GM19463 (cell line): ENCODE measurements around the gene ASCC1.

ENCODE experiments used
- ATAC-seq: cut with Tn5 transposase; IDR thresholded peaks from one replicate; pipeline ENCODE4 v1.9.1; 2021; ENCODE audit warnings: mild to moderate bottlenecking, moderate library complexity; ENCODE audit not compliant: unreplicated experiment

ASCC1 gene

DNA sequence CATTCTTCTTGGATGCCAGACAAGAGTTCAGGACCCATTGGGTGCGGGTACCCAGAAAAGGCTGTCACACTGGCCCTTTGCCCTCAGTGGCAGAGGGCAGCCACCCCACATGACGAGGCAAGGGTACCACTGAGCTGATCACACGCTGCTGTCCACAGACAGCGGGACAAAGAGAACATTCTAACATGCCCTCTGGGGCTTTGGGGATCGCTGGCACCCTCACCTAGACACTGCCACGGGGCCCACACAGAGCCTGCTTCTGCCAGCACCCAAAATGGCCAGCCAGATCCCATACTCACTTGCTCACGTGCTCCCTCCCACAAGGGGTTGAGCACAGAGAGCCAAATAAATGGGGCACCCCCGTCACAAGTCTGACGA, 111.0 kb downstream of the ASCC1 start:
- ATAC-seq, result no peak

DNA sequence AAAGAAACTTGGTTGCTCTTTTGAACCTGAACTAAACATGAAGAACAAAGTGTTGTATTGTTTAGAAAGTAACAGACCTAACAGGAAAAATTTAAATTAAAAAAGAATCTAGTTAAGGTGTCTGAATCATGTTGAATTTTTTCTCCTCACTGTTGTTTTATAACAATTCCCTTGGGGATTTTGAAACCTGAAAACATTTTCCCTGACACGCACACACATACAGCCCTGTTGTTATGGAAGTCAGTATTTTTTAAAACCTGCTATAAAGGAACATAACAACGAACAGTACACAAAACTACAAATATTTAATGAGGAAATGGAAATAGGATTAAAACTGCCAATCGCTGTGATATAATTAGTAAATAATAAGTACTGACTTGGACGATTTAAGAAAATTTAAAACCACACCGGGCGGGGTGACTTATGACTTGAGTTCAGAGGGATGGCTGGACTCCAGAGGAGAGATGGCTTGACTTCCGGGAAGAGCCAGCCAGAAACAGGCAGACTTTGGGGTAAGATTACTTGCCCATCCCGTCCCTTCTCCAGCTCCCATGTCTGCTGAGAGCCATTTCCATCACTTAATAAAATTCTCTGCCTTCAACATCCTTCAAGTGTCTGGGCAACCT, 111.5 kb downstream of the ASCC1 start:
- ATAC-seq, result no peak

DNA sequence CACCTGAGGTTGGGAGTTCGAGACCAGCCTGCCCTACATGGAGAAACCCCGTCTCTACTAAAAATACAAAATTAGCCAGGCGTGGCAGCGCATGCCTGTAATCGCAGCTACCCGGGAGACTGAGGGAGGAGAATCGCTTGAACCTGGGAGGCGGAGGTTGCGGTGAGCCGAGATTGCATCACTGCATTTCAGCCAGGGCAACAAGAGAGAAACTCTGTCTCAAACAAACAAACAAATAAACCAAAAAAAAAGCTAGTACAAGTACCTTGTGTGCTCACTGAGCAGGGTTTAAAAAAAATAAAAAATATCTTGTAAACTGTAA, 116.5 kb downstream of the ASCC1 start:
- ATAC-seq, result no peak

DNA sequence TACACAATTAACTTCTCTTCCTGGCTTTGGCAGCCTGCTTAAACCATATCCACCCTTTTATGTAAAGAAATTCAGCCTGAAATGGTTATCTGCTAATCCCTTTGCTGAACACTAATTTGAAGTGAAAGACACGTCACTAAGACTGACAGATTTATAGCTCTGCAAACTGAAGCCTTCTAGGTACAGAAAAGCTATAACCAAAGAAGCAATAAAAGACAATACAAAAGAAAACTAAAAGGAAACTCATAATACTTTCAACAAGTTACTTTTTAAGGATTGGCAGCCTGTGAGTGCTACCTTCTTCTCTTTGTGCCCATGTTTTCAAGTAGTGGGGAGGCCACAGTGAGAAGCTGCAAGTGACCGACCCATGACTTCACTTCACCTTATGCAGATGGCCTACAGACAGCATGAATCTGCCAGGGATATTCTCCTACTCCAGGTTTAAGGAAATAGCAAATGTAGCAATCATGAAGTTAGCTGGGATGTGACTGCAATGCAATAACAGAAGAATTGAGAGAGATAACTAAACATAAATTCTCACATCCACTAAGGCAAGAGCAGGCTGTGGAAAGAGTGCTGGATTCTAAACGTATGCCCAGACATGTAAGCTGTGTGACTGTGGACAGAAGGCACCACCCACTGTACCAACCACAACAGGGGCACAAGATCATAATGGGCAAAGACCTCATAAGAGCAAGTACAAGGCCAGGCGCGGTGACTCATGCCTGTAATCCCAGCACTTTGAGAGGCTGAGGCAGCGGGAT, 117.1 kb downstream of the ASCC1 start:
- ATAC-seq, result no peak

DNA sequence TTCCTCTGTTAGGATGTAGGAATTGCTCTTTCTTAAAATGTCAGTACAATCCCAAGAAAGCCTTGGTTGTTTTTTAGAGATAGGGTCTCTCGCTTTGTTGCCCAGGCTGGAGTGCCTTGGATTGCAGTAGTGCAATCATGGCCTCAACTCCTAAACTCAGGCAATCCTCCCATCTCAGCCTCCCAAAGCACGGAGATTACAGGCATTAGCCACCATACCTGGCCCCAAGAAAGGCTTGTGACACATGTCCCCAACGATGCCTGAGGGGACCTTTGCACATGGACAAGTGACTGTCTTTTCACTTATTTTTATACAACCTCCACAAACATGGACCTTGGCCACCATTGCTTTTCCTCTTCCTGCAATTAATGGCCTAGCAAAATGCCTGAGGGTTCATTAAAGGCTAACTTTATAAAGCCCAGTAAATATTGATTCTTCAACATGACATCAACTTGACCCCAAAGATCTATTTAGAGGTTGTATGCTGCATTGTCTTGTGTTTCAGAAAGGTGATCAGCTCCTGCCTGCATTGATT, 117.7 kb downstream of the ASCC1 start:
- no peak for ATAC-seq

GRCh38 chr10:72097448-72098300, 118.4 kb downstream of the ASCC1 start:
- ATAC-seq, result no peak

DNA sequence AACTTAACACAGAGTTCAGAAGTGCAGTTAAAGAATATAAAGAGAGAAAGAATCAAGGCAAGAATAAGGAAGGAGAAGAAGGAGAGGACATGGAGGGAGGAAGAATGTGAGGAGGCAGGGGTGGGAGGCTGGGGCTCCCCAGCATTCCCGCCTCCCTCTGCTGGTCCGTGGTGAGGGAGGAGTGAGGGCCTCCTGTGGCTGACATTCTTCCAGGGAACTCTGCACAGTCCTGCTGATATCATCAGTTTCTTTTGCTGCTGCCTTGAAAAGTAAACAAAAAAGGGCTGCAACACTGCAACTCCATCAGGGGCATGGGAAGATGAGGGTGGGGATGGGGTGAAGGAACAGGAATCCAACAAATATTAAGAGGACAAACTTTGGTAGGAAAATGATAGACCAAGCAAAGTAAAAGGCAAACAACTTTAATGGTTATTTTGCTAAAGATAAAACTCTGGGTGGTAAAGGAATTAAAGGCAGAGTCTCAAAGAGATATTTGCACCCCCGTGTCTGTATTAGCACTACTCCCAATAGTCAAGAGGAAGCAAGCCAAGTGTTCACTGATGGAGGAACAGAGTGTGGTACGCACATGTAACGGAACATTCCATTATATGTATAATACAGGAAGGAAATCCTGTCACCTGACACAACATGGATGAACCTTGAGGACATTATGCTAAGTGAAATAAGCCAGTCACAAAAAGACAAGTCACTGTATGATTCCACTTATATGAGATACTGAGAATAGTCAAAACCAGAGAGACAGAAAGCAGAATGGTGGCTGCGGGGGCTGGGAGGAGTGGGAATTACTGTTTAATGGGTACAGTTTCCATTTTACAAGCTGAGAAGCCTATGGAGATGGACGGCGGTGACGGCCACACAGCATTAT, 119.7 kb downstream of the ASCC1 start:
- no peak for ATAC-seq

GRCh38 chr10:72095195-72095594, 120.9 kb downstream of the ASCC1 start:
- ATAC-seq, result no peak

DNA sequence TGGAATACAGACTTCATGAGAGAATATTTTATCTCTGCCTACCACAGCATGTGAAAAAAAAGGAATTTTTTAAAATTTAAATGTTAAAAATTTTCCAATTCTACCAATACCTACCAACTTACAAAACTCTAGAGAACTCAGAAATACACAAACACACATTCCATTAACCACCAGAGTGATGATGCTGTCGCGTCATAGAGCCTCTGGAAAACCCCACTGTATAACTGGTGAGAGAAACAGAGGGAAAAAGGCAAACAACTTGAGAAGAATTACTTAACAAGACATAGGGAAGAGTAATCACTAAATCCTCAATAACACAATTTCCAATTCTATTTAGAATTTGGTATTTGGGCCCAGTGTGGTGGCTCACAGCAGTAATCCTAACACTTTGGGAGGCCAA, 121.5 kb downstream of the ASCC1 start:
- ATAC-seq, result no peak

GRCh38 chr10:72093450-72093849, 122.6 kb downstream of the ASCC1 start:
- ATAC-seq, result no peak

DNA sequence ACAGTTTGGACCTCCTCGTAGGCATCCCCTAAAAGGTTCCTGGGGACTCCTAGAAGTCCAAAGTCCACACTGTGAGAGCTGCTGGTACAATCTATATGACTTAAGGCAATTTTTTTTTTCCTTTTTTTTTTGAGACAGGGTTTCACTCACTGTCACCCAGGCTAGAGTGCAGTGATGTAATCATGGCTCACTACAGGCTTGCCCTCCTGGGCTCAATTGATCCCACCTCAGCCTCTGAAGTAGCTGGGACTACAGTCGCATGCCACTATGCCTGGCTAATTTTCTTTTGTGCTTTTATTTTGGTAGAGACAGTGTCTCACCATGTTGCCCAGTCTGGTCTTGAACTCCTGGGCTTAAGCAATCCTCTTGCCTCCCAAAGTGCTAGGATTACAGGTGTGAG, 123.1 kb downstream of the ASCC1 start:
- ATAC-seq, result no peak

DNA sequence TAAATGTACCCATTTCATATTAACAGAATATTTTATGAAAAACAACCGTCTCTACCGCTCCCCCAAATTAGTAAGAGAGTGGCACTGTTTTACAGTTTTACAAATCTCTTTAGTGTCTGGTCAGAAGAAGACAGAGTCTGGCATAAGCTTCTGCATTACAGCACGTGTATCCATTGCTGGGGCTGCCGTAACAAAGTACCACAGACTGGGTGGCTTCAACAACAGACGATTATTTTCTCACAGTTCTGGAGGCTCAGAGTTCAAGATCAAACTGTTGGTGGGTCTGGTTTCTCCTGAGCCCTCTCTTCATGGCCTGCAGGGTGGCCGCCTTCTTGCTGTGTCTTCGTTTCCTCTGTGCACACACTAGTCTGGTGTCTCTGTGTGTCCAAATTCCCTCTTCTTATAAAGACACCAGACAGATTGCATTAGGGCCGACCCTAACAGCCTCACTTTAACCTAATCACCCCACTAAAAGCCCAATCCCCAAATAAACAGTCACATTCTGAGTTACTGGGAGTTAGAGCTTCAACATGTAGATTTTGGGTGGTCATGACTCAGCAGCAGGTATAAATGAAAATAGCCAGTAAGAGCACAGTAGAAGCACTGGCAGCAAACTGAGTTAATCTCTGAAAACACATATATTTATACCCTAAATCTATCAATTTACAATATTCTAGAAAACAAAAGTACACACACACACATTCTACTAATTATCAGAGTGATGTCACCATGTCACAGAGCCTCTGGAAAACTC, 123.7 kb downstream of the ASCC1 start:
- ATAC-seq, result no peak

DNA sequence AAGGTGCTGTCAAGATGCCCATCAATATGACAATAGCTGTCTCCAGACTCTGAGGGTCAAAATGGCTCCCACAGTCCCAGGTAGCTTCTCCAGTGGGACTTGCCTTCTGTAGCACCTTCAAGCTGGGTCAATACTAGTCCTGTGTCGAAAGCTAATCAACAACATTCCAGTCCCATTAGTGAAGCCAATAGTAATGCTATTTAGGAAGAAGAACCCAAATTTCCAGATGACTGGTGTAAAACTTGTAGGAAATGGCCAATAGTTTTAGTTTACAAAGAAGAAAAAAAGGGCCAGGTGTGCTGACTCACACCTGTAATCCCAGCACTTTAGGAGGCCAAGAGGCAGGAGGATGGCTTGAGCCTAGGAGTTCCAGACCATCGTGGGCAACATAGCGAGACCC, 125.8 kb downstream of the ASCC1 start:
- ATAC-seq, result no peak

GRCh38 chr10:72089618-72090017, 126.5 kb downstream of the ASCC1 start:
- ATAC-seq, result no peak

GRCh38 chr10:72088889-72089575, 127.0 kb downstream of the ASCC1 start:
- no peak for ATAC-seq

DNA sequence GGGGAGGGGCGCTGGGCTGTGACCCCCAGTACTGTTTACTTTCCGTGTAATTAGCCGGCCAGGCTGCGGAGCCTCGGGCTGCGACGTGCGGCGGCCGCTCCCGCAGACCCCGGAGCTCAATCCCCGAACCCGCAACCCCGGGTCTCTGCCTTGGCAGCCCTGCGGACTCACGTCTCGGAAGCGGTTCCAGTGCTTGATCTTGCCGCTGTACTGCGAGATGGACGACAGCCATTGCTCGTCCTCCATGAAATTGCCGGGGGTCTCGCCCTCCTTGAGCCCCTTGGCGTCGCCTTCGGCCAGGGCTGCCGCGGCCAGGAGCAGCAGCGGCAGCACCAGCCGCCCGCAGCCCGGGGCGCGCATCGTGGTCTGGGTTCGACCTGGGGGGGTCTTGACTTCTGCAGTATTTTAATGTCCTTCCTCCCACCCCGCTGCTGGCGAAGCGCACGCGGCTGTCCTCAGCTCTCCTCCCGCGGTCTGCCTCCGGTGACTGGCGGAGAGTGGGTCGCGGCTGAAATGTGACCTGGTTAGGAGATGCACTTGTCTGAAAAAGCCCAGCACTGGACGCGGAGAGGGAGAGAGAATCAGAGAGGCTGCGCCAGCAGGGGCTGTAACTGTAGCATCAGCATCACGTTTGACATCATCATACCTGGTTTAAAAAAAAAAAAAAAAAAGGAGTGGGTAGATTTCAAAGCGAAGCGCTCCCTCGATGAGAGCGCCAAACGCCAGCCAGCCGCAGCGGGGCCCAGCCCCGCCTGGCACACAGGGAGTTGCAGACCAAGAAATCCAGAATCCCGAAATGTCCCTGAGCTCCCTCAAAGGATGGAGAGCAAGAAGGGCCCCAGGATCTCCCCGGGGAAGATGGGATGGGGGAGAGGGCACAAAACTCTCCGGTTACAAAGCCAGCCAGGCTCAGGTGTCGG, 127.8 kb downstream of the ASCC1 start, which contains the start of gene SPOCK2:
SPOCK2 (minus strand) TSS at position 583 of the 920 bp plus-strand sequence; CDS start at position 360, 223 bp downstream.
- ATAC-seq, result no peak

GRCh38 chr10:72087392-72087968, 128.6 kb downstream of the ASCC1 start:
- no peak for ATAC-seq
